Ovary (tissue), 9 donors: ENCODE measurements around the gene GLT8D1. TPM values are rescaled to one million over a fixed set of nuclear protein-coding genes. Genes with fewer than 3 reads are reported as not detected.

ENCODE experiments used
- DNase-seq, 5 donors: peaks; one replicate each; pipeline ENCODE4 v3.0.0-alpha.2; 2019 to 2020
- H3K27ac ChIP-seq, 2 donors: fragments of 200-600 bp; one replicate each; pipeline versions ENCODE4 v1.5.1 to v1.8.0; 2019 to 2022
- H3K27me3 ChIP-seq: fragments of 200-600 bp; one replicate; pipeline ENCODE4 v1.8.0; 2022
- H3K36me3 ChIP-seq: fragments of 200-600 bp; sonication (generic); one replicate; pipeline ENCODE4 v1.5.1; 2019
- H3K4me1 ChIP-seq: one replicate; pipeline ENCODE4 v1.8.1; 2013; ENCODE audit warnings: mild to moderate bottlenecking, moderate library complexity; ENCODE audit not compliant: insufficient read depth
- H3K4me3 ChIP-seq: fragments of 200-600 bp; sonication (generic); one replicate; pipeline ENCODE4 v1.5.1; 2017
- H3K9me3 ChIP-seq, 2 donors: fragments of 200-600 bp in 1 of 2; sonication (generic) in 1 of 2; one replicate each; pipeline versions ENCODE4 v1.5.1 to v1.8.1; 2013 to 2019; ENCODE audit warnings: mild to moderate bottlenecking in 1 of 2, moderate library complexity in 1 of 2
- EP300 ChIP-seq: sonication (generic); formaldehyde crosslinking; IDR thresholded peaks from one replicate; pipeline ENCODE4 v1.6.1; 2017; ENCODE audit warnings: antibody characterized with exemption
- POLR2A ChIP-seq: fragments of 450-650 bp; IDR thresholded peaks from one replicate; pipeline ENCODE4 v1.6.1; 2017; ENCODE audit warnings: antibody characterized with exemption, mild to moderate bottlenecking, moderate library complexity
- WGBS, 3 donors: extraction: QIAGEN DNeasy Blood & Tissue Kit in 1 of 3; methylation state at CpG; one replicate each; pipeline versions ENCODE4 v1.1.5 to v1.1.7; 2013 to 2017; 5-methylcytosine and 5-hydroxymethylcytosine counted together
- intact Hi-C, 4 donors: fragments of 100-400 bp; cut with DNase I; formaldehyde crosslinking; loops; one replicate each; pipeline versions ENCODE4 v1.11.0 to v1.15.1; 2022 to 2023
- polyA plus RNA-seq, 2 donors: library from polyadenylated mRNA; stranded (reverse); fragments of 200-250 nt in 1 of 2; fragments of 350-450 nt in 1 of 2; fragmentation: Illumina TruSeq in 1 of 2; extraction: RNeasy Lipid Tissue Mini Kit (QIAGEN cat#74804) in 1 of 2; gene quantifications; one replicate each; pipeline ENCODE4 v1.2.3, GENCODE V29; 2013 to 2014
- total RNA-seq, 7 donors: library from RNA; depleted of rRNA in 2 of 7; stranded (reverse); fragments of >200 nt in 2 of 7; fragmentation: NEBNext Ultra II Directional in 3 of 7; extraction: Animal tissue kit (Norgen Biotek cat#: 25700) in 3 of 7; gene quantifications; one replicate each; pipeline versions ENCODE4 v1.1.0 to v1.2.4, GENCODE V29; 2016 to 2023
- TF ChIP-seq, protein P1 (sequence below), 3 donors: fragments of 450-650 bp in 2 of 3; fragments of 200-600 bp in 1 of 3; IDR thresholded peaks; one replicate each; pipeline versions ENCODE4 v1.5.1 to v1.8.0; 2016 to 2022; ENCODE audit warnings: antibody characterized with exemption in 3 of 3, mild to moderate bottlenecking in 1 of 3
- donor health status: DM: no; HTN: no; CAD: no; lungs with moderate emphysema.
- donor health status: DM: no; HTN: no; CAD: no.
- donor health status: Bipolar disorder and iron deficiency.
- donor health status: DM: yes; HTN: yes; CAD: no.
- donor health status: DM: no; HTN: no; CAD: no.
- donor health status: DM: yes; HTN: yes; CAD: no.

GLT8D1 gene
- total and polyA plus RNA-seq, 9 donors: 42.3 to 72.9 (median 57.5) TPM

DNA sequence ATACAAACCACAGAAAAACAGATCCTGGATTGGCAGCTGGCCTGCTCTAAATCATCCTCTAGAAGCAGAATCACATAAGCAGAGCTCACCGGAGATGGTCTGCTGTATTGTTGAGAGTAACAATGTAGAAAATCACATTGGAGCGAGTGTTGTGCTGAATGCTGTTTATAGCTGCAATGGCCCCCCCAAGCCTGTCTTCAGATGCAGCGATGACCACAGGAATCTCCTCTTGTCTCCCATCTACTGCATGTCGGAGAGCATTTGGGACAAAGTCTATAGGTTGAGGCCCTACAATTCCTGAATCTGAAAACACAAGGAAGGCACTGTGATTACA, 8.0 kb downstream of the GLT8D1 start:
- no peak for DNase-seq
- H3K27ac ChIP-seq: no peak overlapping the region
- no peaks in the 10 kb centered on the region for H3K27me3 ChIP-seq
- TF ChIP-seq POLR2A (no peak), EP300 (no peak)
- TF ChIP-seq, protein P1, sequence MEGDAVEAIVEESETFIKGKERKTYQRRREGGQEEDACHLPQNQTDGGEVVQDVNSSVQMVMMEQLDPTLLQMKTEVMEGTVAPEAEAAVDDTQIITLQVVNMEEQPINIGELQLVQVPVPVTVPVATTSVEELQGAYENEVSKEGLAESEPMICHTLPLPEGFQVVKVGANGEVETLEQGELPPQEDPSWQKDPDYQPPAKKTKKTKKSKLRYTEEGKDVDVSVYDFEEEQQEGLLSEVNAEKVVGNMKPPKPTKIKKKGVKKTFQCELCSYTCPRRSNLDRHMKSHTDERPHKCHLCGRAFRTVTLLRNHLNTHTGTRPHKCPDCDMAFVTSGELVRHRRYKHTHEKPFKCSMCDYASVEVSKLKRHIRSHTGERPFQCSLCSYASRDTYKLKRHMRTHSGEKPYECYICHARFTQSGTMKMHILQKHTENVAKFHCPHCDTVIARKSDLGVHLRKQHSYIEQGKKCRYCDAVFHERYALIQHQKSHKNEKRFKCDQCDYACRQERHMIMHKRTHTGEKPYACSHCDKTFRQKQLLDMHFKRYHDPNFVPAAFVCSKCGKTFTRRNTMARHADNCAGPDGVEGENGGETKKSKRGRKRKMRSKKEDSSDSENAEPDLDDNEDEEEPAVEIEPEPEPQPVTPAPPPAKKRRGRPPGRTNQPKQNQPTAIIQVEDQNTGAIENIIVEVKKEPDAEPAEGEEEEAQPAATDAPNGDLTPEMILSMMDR (IDR thresholded peaks at IDR 0.05): no peak
- WGBS, 3 donors: 80 to 86% (median 85%) methylated on average over 4 of the region's 4 CpGs
- H3K36me3 ChIP-seq: no peaks in the 10 kb centered on the region
- intact Hi-C loops: no loop called here
- no peaks in the 10 kb centered on the region for H3K9me3 ChIP-seq
- H3K4me1 ChIP-seq: no peaks in the 10 kb centered on the region
- H3K4me3 ChIP-seq: no peak overlapping the region

DNA sequence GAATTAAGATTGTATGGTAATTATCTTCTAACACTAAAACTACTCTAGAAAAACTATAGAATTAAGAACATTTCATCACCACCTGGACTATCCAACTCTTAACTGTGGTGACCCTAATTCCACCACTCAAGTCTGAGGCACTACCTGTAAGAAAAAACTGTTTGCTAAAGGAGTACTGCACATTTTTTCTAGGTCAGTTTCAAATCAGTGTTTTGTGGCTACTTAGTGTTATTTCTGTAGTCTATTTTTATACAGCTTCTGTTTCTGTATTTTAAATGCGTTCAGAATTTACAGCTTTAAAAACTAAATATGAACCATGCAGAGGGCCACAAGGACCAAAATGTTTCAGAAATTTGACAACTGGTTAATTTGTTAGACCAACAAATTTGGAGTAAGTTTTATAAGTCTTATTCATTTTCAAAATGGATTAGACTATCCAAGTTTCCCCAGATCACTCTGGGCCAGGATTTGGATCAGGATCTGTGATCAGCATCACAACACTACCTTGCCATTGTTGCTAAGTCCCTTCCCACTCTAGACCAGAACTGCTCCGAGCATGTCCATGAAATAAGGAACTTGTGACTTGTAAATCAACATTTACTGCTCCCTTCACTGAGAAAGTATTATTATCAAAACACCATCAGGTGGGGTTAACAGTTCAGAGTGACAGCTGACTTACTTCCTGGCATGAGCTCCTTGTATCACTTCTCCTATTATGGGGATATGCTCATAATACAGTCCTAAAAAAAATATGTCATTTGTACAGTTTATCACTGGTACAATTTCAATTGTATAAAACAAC, 8.6 kb downstream of the GLT8D1 start:
- Histone ChIP-seq H3K4me3 (no peak overlapping the region), H3K9me3 (no peaks in the 10 kb centered on the region), H3K36me3 (no peaks in the 10 kb centered on the region), H3K27me3 (no peaks in the 10 kb centered on the region), H3K27ac (no peak overlapping the region), H3K4me1 (no peaks in the 10 kb centered on the region)
- intact Hi-C loops: no loop called here
- DNase-seq: no peak
- TF ChIP-seq POLR2A: no peak
- TF ChIP-seq EP300: no peak
- TF ChIP-seq, protein P1 (IDR thresholded peaks at IDR 0.05): no peak
- 56 to 74% (median 56%) methylated on average over 2 of the region's 2 CpGs for WGBS, 3 donors

DNA sequence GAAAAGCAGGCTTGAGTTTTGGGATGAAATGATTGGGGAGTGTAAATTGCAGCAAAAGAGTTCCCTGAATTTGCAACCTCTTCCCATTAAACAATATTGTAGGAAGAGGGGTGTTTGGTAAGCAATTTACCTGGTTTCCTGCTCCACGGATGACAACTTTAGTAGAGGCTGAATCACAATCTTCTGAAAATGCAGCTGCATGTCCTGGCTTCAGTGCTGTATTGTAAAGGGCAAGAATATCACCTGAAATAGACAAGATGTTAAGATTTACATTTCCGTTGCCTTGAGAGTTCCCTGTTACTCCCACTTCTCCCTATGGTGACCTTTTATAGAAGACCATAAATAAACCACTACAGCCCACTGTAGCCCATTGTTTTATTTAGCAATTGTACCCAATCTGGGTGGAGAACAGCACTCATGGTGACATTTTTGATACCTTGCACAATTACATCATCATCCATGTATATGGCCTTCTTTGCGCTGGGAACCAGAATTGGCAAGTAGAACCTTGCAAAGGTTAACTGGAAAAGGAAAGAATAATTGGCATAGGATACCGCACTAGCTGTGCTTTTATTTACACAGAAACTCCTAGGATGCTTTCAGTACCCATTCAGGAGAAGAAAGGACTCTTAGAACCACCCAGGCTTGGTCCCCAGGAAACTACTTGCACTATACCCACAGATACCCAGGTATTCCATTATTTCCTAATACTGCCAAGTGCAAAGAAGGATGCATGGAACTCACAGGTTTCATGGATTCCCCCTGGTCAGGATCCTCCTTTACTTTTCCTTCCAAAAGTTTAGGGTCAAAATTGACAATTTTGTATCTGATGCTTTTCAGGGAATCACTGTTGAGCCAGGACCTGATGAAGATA, 9.6 kb downstream of the GLT8D1 start:
- Histone ChIP-seq H3K4me3 (no peak overlapping the region), H3K27me3 (no peaks in the 10 kb centered on the region), H3K36me3 (no peaks in the 10 kb centered on the region), H3K9me3 (no peaks in the 10 kb centered on the region), H3K4me1 (no peaks in the 10 kb centered on the region), H3K27ac (no peak overlapping the region)
- DNase-seq: no peak
- intact Hi-C loops: no loop called here
- TF ChIP-seq, protein P1 (IDR thresholded peaks at IDR 0.05): no peak
- TF ChIP-seq POLR2A (no peak), EP300 (no peak)
- 48 to 59% (median 57%) methylated on average over 4 of the region's 4 CpGs for WGBS, 3 donors

DNA sequence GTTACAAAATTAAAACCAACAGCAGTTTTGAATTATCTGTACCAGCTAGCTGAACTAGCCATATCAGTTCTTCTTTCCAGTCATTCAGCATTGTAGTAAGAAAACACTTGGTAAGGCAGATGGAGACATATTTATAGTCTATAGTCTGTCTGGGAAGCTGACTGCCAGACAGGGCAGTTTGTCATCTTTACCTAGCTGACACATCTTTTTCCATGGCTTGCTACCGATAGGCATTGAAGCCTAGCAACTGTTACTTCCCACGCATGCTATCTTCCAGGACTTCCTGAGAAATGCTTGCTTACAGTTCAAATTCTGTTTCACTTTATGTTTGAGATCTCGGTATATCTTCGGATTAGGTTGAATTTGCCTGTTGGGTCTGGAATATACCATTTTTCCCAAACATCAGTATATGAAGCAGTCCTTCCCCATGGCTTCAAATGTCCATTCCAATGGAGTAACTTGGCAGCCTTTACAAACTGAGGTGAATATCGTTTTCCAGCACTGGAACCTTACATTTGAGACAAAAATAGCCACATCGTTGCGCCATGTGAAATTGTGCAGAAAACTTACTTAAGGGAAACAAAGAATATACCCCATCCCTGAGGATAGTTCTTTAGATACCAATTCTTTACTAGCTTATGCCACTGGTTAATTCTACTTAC, 10.9 kb downstream of the GLT8D1 start:
- Histone ChIP-seq H3K36me3 (no peaks in the 10 kb centered on the region), H3K9me3 (no peaks in the 10 kb centered on the region), H3K4me3 (no peak overlapping the region), H3K4me1 (no peaks in the 10 kb centered on the region), H3K27me3 (no peaks in the 10 kb centered on the region), H3K27ac (no peak overlapping the region)
- 46 to 60% (median 48%) methylated on average over 7 of the region's 7 CpGs for WGBS, 3 donors
- TF ChIP-seq EP300 (no peak), POLR2A (no peak)
- TF ChIP-seq, protein P1 (IDR thresholded peaks at IDR 0.05): no peak
- DNase-seq: no peak
- intact Hi-C loops: no loop called here
